Epidermal melanocyte (primary cell): ENCODE results near the gene TMEM94.
"Not testable (repeated sequence)": the region's sequence is repeated elsewhere in the genome, so short reads cannot be mapped to it uniquely, and the experiment has no call there.

Experiments
- DNase-seq: peaks from one replicate; pipeline ENCODE4 v3.0.0; 2011; ENCODE audit warnings: low spot score; ENCODE audit not compliant: insufficient read length

Gene TMEM94

DNA sequence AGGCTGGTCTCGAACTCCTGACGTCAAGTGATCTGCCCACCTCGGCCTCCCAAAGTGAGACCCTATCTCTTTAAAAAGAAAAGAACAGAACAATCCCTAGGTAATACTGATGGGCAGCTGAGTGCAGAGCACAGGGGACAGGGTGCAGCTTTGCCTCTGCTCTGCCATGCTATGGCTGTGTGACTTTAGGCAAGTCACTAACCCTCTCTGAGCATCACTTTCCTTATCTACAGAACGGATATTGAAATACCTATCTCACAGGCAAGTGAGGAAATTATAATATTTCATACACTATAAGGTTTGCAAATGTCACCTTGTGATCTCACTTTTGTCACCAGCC lies 54.8 kb downstream of the TMEM94 start:
- DNase-seq = no peak

DNA sequence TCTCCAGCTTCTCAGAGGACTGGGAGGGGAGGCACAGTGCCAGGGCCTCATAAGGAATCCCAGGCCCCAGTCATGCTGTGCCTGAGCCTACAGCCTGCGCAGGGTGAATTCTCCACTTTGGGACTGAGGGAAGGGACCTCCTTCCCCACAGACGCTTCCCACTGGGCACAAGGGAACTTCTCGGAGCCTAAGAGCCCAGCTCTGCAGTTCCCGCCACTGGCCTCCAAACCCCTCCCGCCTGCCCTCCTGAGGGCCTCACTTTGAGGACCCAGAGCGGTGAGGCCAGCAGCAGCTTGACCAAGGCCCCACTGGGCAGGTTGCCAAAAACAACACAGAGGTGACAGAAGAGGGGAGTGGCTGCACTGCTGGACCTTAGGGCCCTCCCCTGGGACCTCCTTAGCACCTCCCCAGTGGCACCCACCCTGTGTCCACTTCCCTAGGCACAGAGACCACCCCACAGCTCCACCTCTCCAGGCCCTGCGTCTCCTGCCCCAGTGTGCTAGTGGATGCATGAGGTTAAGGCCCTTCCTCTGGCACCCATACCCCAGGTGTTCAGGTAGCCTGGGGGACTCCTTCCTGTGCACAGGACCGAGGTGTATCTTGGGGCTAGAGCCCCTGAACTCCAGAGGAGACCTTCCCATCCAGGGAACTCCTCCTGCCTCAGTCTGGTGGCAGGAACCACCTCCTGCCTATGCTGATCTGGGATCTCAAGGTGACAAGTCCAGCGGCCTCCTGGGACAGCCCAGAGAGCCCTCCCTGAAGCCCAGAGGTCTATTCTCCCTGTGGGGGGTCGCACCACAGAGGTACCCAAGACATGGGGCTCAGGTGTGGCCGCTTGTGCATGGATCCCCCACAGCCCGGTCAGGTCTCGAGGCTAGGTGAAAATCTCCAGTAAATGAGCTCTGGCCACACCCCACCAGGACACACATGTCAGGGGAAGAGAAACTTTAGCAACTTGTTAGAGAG lies 55.5 kb downstream of the TMEM94 start:
- no peak for DNase-seq

GRCh38 chr17:75512926-75513640 lies 56.6 kb downstream of the TMEM94 start:
- no peak for DNase-seq

- no peak for DNase-seq
Measured at GRCh38 chr17:75513641-75514000, 57.2 kb downstream of the TMEM94 start.

DNA sequence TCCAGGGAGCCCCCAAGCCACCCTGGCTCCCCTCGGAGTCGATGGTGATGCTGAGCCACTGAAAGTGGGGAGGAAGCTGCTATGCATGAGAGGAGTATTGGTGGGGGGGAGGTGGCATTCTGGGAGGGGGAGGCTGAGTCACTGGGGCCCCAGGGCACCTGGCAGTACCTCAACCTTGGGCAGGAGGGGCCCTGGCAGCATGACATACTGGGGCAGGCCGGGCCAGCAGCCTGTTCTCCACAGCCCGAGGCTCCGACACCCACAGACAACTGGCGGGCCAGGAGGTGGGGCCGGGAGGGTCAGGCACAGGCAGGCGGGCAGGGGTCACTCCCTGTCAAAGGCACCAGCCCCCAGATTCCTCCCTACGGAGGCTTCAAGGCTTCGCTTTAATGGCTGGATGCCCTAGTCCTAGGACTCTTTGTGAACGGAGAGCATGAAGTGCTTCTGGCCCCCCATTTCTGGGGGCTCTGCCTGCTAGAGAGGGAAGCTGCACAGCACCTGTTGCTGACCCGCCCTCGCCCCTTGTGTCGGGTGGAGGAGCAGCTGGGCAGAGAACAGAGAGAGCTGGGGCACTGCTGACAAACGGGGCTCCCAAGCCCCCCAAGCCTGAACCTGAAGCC lies 58.0 kb downstream of the TMEM94 start:
- DNase-seq = no peak

DNA sequence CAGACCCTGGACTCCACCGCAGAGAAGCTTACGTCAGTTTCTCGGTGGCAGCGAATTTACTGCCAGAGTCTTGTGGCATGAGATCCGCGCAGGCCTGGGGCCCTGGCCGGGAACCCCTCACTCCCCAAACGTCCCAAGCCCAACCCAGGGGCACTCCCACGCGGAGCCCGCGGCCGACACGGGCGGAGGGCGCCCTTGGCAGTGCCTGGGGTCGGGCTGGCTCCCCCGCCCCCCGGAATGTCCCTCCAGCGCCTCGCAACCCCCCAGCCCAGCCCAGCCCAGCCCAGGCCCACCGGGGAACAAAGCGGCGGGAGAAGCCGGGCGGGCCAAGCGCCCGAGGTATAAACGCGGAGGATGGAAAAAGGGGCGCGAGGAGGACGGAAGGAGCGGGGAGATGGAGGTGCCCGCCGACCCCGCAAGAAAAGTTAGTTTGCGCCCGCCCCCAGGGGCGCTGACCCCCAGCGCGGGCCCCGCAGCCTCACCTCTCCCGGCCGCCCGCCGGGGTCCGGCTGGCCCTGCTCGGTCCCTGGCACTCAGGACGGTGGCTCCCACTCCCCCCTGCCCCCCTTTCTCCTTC lies 58.6 kb downstream of the TMEM94 start:
- DNase-seq = no peak

GRCh38 chr17:75515496-75516254 lies 59.2 kb downstream of the TMEM94 start, which contains the start of gene CASKIN2:
TSS of gene CASKIN2 (minus strand) at chr17:75515537. CDS start at chr17:75513804, 1,733 bp downstream.
- peak; percentile 100 for DNase-seq

DNA sequence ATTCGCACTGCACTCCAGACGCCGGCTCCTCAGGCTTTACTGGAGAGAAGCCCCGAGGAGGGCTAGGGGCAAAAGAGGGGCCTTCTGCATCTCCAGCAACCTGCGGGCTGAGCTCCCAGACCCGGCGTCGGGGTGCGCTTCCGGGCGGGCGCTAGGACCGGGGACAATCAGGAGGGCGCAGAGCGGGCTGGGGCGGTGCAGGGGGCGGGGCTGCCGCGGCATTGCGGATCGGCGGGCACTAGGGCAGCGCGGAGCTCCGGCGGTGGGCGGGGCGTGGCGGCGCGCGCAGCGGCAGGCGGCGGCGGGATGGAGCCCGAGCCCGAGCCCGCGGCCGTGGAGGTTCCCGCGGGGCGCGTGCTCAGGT lies 59.8 kb downstream of the TMEM94 start, which contains the start of gene TSEN54:
TSEN54 (plus strand) TSS at position 274 of the 364 bp plus-strand sequence; CDS start at position 307, 33 bp downstream.
- peak; percentile 99 for DNase-seq

DNA sequence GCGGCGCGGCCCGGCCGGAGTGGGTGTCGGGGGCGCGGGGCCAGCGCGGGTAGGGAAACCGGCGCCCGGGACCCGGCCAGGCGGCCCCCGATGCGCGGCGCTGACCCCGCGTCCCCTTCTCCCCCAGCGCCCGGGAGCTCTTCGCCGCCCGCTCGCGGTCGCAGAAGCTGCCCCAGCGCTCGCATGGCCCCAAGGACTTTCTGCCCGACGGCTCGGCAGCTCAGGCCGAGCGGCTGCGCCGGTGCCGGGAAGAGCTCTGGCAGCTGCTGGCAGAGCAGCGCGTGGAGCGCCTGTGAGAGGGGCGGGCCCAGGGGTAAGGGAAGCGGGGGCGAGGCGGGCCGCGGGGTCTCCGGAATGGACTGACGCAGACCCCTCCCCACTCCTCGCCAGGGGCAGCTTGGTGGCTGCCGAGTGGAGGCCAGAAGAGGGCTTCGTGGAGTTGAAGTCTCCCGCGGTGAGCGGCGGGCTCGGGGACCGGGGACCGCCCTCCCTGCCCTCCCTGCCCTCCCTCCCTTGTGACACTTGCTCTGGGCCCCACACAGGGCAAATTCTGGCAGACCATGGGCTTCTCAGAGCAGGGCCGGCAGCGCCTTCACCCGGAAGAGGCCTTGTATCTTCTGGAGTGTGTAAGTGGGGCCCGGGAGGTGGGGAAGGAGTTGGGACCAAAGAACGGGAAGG lies 60.3 kb downstream of the TMEM94 start:
- peak; percentile 42 for DNase-seq

DNA sequence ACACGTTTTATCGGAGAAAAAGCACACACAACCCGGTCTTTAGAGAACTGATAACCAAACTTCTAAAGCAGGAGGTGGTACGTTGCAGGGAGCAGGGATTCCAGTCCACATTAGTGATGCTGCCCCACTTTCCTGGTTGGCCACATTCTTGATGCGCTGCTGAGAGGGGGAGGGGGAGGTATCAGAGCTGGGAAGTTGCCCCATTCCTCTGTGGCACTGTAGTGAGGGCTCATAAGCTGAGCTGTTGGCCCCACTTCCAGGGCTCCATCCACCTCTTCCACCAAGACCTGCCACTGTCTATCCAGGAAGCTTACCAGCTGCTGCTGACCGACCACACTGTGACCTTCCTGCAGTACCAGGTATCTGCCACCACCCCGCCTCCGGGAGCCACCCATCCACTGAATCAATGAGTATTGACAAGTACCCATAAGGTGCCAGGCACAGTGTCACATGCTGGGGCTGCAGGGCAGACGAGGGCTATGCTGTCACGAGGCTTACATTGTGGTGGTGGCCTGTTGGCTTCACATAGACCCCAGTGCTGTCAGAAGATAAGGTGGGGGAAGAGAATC lies 60.9 kb downstream of the TMEM94 start:
- no peak for DNase-seq

GRCh38 chr17:75518201-75518600 lies 61.8 kb downstream of the TMEM94 start:
- no peak for DNase-seq

- DNase-seq = no peak
Measured at GRCh38 chr17:75518983-75519537, 62.6 kb downstream of the TMEM94 start.

GRCh38 chr17:75520413-75520812 lies 64.0 kb downstream of the TMEM94 start:
- DNase-seq = not testable (repeated sequence)

DNA sequence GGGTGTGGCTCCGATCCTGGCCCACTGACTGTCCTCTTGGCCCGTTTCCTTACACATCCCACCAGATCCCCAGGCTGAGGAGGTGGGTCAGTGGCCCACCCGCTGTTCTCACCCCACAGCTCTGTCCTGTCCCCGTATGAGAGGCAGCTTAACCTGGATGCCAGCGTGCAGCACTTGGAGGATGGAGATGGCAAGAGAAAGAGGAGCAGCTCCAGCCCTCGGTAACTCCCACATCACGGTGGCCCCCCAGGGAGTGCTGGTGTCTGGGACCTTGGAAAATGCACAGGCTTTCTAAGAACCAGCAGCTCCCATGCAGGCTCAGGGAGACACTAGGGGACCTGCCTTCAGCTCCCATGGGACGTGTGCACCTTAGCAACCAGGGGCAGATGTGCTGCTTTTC lies 64.9 kb downstream of the TMEM94 start:
- no peak for DNase-seq

- no peak for DNase-seq
Measured at GRCh38 chr17:75521951-75522727, 65.7 kb downstream of the TMEM94 start.

- no peak for DNase-seq
Measured at GRCh38 chr17:75523647-75524046, 67.2 kb downstream of the TMEM94 start.

DNA sequence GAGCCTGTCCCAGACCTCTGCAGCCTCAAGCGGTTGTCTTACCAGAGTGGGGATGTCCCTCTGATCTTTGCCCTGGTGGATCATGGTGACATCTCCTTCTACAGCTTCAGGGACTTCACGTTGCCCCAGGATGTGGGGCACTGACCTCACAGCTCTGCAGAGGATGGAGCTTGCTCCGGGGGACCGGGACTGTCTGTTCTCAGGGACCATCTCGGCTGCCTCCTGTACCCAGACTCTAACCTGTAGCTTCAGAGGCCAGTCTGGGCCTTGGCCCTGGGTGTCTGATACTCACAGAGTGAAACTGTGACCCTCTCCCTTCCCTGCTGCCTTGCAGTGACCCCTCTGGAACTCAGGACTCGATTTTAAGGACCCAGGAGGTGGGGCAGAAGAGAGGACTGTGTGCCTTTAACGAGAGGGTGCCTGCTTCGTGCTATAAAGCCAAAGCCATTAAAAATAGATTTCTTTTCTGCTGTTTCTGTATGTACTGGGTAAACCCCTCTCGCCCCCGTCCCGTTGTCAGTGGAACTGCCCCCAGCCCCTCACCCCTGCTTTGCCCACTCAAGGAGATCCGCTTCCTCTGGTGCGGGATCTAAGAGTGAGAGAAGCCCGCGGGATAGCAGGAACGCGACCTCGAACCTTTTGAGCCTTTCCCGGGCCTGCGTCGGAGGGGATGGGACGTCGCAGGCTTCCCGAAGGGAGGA lies 68.0 kb downstream of the TMEM94 start:
- DNase-seq = no peak
